HEK293 (cell line): ENCODE data around the gene TFAP2E.

Experiments used
- CTCF ChIA-PET: fragments of 350-600 bp; formaldehyde crosslinking; extraction: SDS; loops from one replicate; lab custom pipeline; 2021; ENCODE audit warnings: antibody characterized with exemption; lab: Yijun Ruan, JAX
- POLR2A ChIA-PET: fragments of 300-600 bp; formaldehyde crosslinking; extraction: SDS; loops from one replicate; lab custom pipeline; 2020; ENCODE audit warnings: antibody characterized with exemption, inconsistent platforms; lab: Yijun Ruan, JAX
- H3K27ac ChIP-seq: fragments of 200-500 bp; sonication (Bioruptor generic); 2 replicates; pipeline ENCODE4 v1.5.1; 2014; ENCODE audit warnings: low read depth, low read length, control low read depth, inconsistent platforms; ENCODE audit errors: extremely low read depth
- H3K36me3 ChIP-seq, 2 experiments: fragments of 200-500 bp in 1 of 2; sonication (Bioruptor generic) in 1 of 2; 1 replicate in 1 of 2; 2 replicates in 1 of 2; pipeline ENCODE4 v1.5.1; 2014 to 2017; ENCODE audit warnings: inconsistent platforms in 2 of 2, low read length in 2 of 2; ENCODE audit not compliant: control insufficient read depth in 2 of 2, insufficient read depth in 1 of 2
- H3K4me1 ChIP-seq: fragments of 200-500 bp; sonication (Bioruptor generic); 2 replicates; pipeline ENCODE4 v1.5.1; 2014; ENCODE audit warnings: mild to moderate bottlenecking, low read length, inconsistent platforms; ENCODE audit not compliant: control insufficient read depth, insufficient read depth
- H3K4me3 ChIP-seq: 2 replicates; pipeline ENCODE4 v1.5.1; 2011; ENCODE audit warnings: low read depth, mild to moderate bottlenecking, control low read depth, low read length, moderate library complexity
- H3K9me3 ChIP-seq: fragments of 200-500 bp; sonication (Bioruptor generic); 2 replicates; pipeline ENCODE4 v1.5.1; 2014; ENCODE audit warnings: low read depth, low read length, inconsistent platforms; ENCODE audit not compliant: control insufficient read depth, insufficient read depth
- ELK4 ChIP-seq: IDR thresholded peaks from 2 replicates; pipeline ENCODE4 v1.6.1; 2011; ENCODE audit warnings: mild to moderate bottlenecking, low read depth, low read length, borderline replicate concordance
- OSR2 ChIP-seq: fragments of 450-650 bp; formaldehyde crosslinking; IDR thresholded peaks from 2 replicates; pipeline ENCODE4 v1.5.1; 2016; ENCODE audit warnings: missing biosample characterization, missing genetic modification characterization
- PRDM2 ChIP-seq: fragments of 450-650 bp; formaldehyde crosslinking; IDR thresholded peaks from 2 replicates; pipeline ENCODE4 v1.5.1; 2016; ENCODE audit warnings: missing biosample characterization, missing genetic modification characterization, borderline replicate concordance
- ZBTB10 ChIP-seq: fragments of 450-650 bp; formaldehyde crosslinking; IDR thresholded peaks from 2 replicates; pipeline ENCODE4 v1.5.1; 2016; ENCODE audit warnings: missing biosample characterization, missing genetic modification characterization
- ZFP3 ChIP-seq: fragments of 450-650 bp; formaldehyde crosslinking; IDR thresholded peaks from 2 replicates; pipeline ENCODE4 v1.5.1; 2016; ENCODE audit warnings: low read depth, missing biosample characterization, missing genetic modification characterization
- ZNF10 ChIP-seq: fragments of 450-650 bp; formaldehyde crosslinking; IDR thresholded peaks from 2 replicates; pipeline ENCODE4 v1.5.1; 2017; ENCODE audit warnings: missing biosample characterization, missing genetic modification characterization
- ZNF184 ChIP-seq: fragments of 450-650 bp; IDR thresholded peaks from 2 replicates; pipeline ENCODE4 v1.5.1; 2018; ENCODE audit warnings: missing biosample characterization, mild to moderate bottlenecking, missing genetic modification characterization
- ZNF26 ChIP-seq: fragments of 450-650 bp; formaldehyde crosslinking; IDR thresholded peaks from 2 replicates; pipeline ENCODE4 v1.5.1; 2016; ENCODE audit warnings: missing biosample characterization, missing genetic modification characterization
- ZNF266 ChIP-seq: fragments of 450-650 bp; formaldehyde crosslinking; IDR thresholded peaks from 2 replicates; pipeline ENCODE4 v1.5.1; 2016; ENCODE audit warnings: missing biosample characterization, missing genetic modification characterization, low read depth
- ZNF521 ChIP-seq: fragments of 450-650 bp; formaldehyde crosslinking; IDR thresholded peaks from 2 replicates; pipeline ENCODE4 v1.5.1; 2017; ENCODE audit warnings: missing biosample characterization, mild to moderate bottlenecking, missing genetic modification characterization
- ZNF701 ChIP-seq: fragments of 450-650 bp; formaldehyde crosslinking; IDR thresholded peaks from 2 replicates; pipeline ENCODE4 v1.5.1; 2016; ENCODE audit warnings: missing biosample characterization, missing genetic modification characterization
- ZNF704 ChIP-seq: fragments of 450-650 bp; formaldehyde crosslinking; IDR thresholded peaks from 2 replicates; pipeline ENCODE4 v1.5.1; 2016; ENCODE audit warnings: missing biosample characterization, missing genetic modification characterization
- ZSCAN23 ChIP-seq: fragments of 450-650 bp; formaldehyde crosslinking; IDR thresholded peaks from 2 replicates; pipeline ENCODE4 v1.5.1; 2016; ENCODE audit warnings: missing biosample characterization, missing genetic modification characterization

The TFAP2E gene

GRCh38 chr1:35555212-35555584 is 17.9 kb upstream of the TFAP2E start:
- no peak overlapping the region for H3K4me3 ChIP-seq
- CTCF ChIA-PET: interaction anchor here (1.7 to 2.6 kb wide), 2 partner anchors 13 to 172 kb away, joined by 10 read pairs; no protein-coding TSS in a partner anchor

More at GRCh38 chr1:35555212-35555584, 17.9 kb upstream of the TFAP2E start:
- Histone ChIP-seq H3K9me3 (no peaks in the 10 kb centered on the region), H3K36me3 (peaks cover 24 to 44% of the 10 kb centered on the region in 2 experiments; a peak in 2 of 3 replicates), H3K4me1 (peaks cover 27% of the 10 kb centered on the region), H3K27ac (no peak overlapping the region)
- TF ChIP-seq ZNF184 (tag by site-specific recombination) (no peak), ZNF704 (tag by site-specific recombination) (no peak), ZNF26 (tag by site-specific recombination) (no peak), OSR2 (tag by site-specific recombination) (no peak), ZNF701 (tag by site-specific recombination) (no peak), ELK4 (no peak), ZNF10 (tag by site-specific recombination) (no peak), ZNF521 (no peak), ZNF266 (tag by site-specific recombination) (no peak), PRDM2 (tag by site-specific recombination) (no peak), ZSCAN23 (tag by site-specific recombination) (no peak), ZFP3 (tag by site-specific recombination) (no peak), ZBTB10 (tag by site-specific recombination) (no peak)
- POLR2A ChIA-PET: no interaction called here
